Uterus (tissue), 4 donors: ENCODE measurements around the gene CSE1L. TPM values are rescaled to one million over a fixed set of nuclear protein-coding genes. Genes with fewer than 3 reads are reported as not detected.

Source experiments
- DNase-seq, 2 donors: peaks; one replicate each; pipeline ENCODE4 v3.0.0-alpha.2; 2019 to 2020
- H3K27ac ChIP-seq, 2 donors: fragments of 200-600 bp; sonication (generic); 1 replicate in 1 of 2; 2 replicates in 1 of 2; pipeline ENCODE4 v1.5.1; 2016 to 2018
- H3K27me3 ChIP-seq, 2 donors: fragments of 200-600 bp; sonication (generic); one replicate each; pipeline ENCODE4 v1.5.1; 2018 to 2019; ENCODE audit warnings: control low read depth in 1 of 2
- H3K36me3 ChIP-seq, 2 donors: fragments of 200-600 bp; sonication (generic); one replicate each; pipeline ENCODE4 v1.5.1; 2019; ENCODE audit warnings: control low read depth in 1 of 2
- H3K4me1 ChIP-seq, 2 donors: fragments of 200-600 bp; sonication (generic); one replicate each; pipeline ENCODE4 v1.5.1; 2018 to 2019; ENCODE audit warnings: control low read depth in 1 of 2
- H3K4me3 ChIP-seq, 2 donors: fragments of 200-600 bp; sonication (generic); 1 replicate in 1 of 2; 2 replicates in 1 of 2; pipeline ENCODE4 v1.5.1; 2018 to 2019; ENCODE audit warnings: mild to moderate bottlenecking in 1 of 2
- H3K9me3 ChIP-seq, 2 donors: fragments of 200-600 bp; sonication (generic); one replicate each; pipeline ENCODE4 v1.5.1; 2019; ENCODE audit warnings: control low read depth in 1 of 2
- CTCF ChIP-seq, 4 experiments: fragments of 200-600 bp in 2 of 4; fragments of 450-650 bp in 2 of 4; sonication (generic) in 2 of 4; IDR thresholded peaks; one replicate each; pipeline ENCODE4 v1.5.1; 2016 to 2019; ENCODE audit warnings: antibody characterized with exemption in 4 of 4, mild to moderate bottlenecking in 2 of 4, moderate library complexity in 1 of 4
- POLR2A ChIP-seq, 2 donors: fragments of 450-650 bp; IDR thresholded peaks; one replicate each; pipeline ENCODE4 v1.6.1; 2016; ENCODE audit warnings: antibody characterized with exemption in 2 of 2, mild to moderate bottlenecking in 1 of 2, moderate library complexity in 1 of 2
- intact Hi-C: fragments of 100-400 bp; cut with DNase I; formaldehyde crosslinking; loops from one replicate; pipeline ENCODE4 v1.15.1; 2023; ENCODE audit warnings: low total_unique reads
- total RNA-seq, 4 donors: library from RNA; depleted of rRNA in 3 of 4; stranded (reverse); fragments of >200 nt in 3 of 4; gene quantifications; one replicate each; pipeline versions ENCODE4 v1.1.0 to v1.2.4, GENCODE V29; 2014 to 2023
- donor health status: DM: yes; HTN: yes; CAD: no.

The CSE1L gene
- total RNA-seq, result 100 to 1,000 TPM in 1 of 4 donors, 10 to 100 TPM in 3; 49.2 to 104 (median 57.6) TPM

GRCh38 chr20:49046087-49046900 is at the start of gene CSE1L:
Gene CSE1L, plus strand, starts transcription at chr20:49046312. Its CDS starts 12,152 bp downstream, at chr20:49058464.
- peak within 1 kb of the TSS; percentile 98 to 100 for H3K27ac ChIP-seq
- no peaks in the 10 kb centered on the region for H3K36me3 ChIP-seq
- intact Hi-C loops, result no loop called here
- peak in 2 of 4 experiments; percentile 43 to 67 for TF ChIP-seq CTCF (IDR thresholded peaks at IDR 0.05)
- peak in 1 of 2 donors; percentile 94 for TF ChIP-seq POLR2A (IDR thresholded peaks at IDR 0.05)
- peaks cover 5 to 7% of the 10 kb centered on the region in 2 donors for H3K4me1 ChIP-seq
- H3K4me3 ChIP-seq, result peak within 1 kb of the TSS; percentile 99 to 100
- H3K9me3 ChIP-seq, result no peaks in the 10 kb centered on the region
- no peaks in the 10 kb centered on the region for H3K27me3 ChIP-seq
- DNase-seq, result peak; percentile 93 to 94

GRCh38 chr20:48999890-49000870 is 45.9 kb upstream of the CSE1L start:
- intact Hi-C loops, result no loop called here
- H3K36me3 ChIP-seq, result no peaks in the 10 kb centered on the region
- H3K4me1 ChIP-seq, result no peaks in the 10 kb centered on the region
- no peaks in the 10 kb centered on the region for H3K9me3 ChIP-seq
- no peak for DNase-seq
- no peak overlapping the region for H3K4me3 ChIP-seq
- H3K27me3 ChIP-seq, result no peaks in the 10 kb centered on the region
- no peak overlapping the region for H3K27ac ChIP-seq
- no peak for TF ChIP-seq CTCF (IDR thresholded peaks at IDR 0.05)
- no peak for TF ChIP-seq POLR2A (IDR thresholded peaks at IDR 0.05)

- Histone ChIP-seq H3K36me3 (no peaks in the 10 kb centered on the region), H3K4me3 (no peak overlapping the region), H3K4me1 (no peaks in the 10 kb centered on the region), H3K27me3 (no peaks in the 10 kb centered on the region), H3K9me3 (no peaks in the 10 kb centered on the region), H3K27ac (no peak overlapping the region)
- DNase-seq, result no peak
- intact Hi-C loops, result no loop called here
- no peak for TF ChIP-seq CTCF (IDR thresholded peaks at IDR 0.05)
- no peak for TF ChIP-seq POLR2A (IDR thresholded peaks at IDR 0.05)
Observed at GRCh38 chr20:49001741-49002140, 44.4 kb upstream of the CSE1L start.

- TF ChIP-seq CTCF (IDR thresholded peaks at IDR 0.05) (no peak), POLR2A (IDR thresholded peaks at IDR 0.05) (no peak)
- Histone ChIP-seq H3K27ac (no peak overlapping the region), H3K4me3 (no peak overlapping the region), H3K27me3 (no peaks in the 10 kb centered on the region), H3K36me3 (no peaks in the 10 kb centered on the region), H3K4me1 (no peaks in the 10 kb centered on the region), H3K9me3 (no peaks in the 10 kb centered on the region)
- intact Hi-C loops, result no loop called here
- DNase-seq, result no peak
Observed at GRCh38 chr20:49006446-49006980, 39.6 kb upstream of the CSE1L start.
